NCI-H1092 (cell line): ENCODE measurements around the gene LRRC38.

ENCODE experiments used
- DNase-seq: peaks from one replicate; lab custom pipeline; 2025; lab: John Stamatoyannopoulos, UW

LRRC38 gene

GRCh38 chr1:13516606-13517005 is 2.8 kb upstream of the LRRC38 start:
- no peak for DNase-seq

GRCh38 chr1:13514821-13515220 is 1.0 kb upstream of the LRRC38 start:
- DNase-seq = no peak

GRCh38 chr1:13513063-13513894 is 524 bp downstream of the LRRC38 start:
- DNase-seq = no peak

- DNase-seq = no peak
Measured at GRCh38 chr1:13512472-13512871, 1.3 kb downstream of the LRRC38 start.

GRCh38 chr1:13510499-13510898 is 3.3 kb downstream of the LRRC38 start:
- DNase-seq = no peak

- no peak for DNase-seq
Measured at GRCh38 chr1:13507075-13507474, 6.7 kb downstream of the LRRC38 start.

GRCh38 chr1:13505020-13505419 is 8.8 kb downstream of the LRRC38 start:
- DNase-seq = no peak

GRCh38 chr1:13500806-13501205 is 13.0 kb downstream of the LRRC38 start:
- no peak for DNase-seq

- DNase-seq = no peak
Measured at GRCh38 chr1:13499422-13499821, 14.4 kb downstream of the LRRC38 start.

- DNase-seq = no peak
Measured at GRCh38 chr1:13498553-13498952, 15.2 kb downstream of the LRRC38 start.

- DNase-seq = no peak
Measured at GRCh38 chr1:13495186-13495585, 18.6 kb downstream of the LRRC38 start.

GRCh38 chr1:13494712-13495111 is 19.1 kb downstream of the LRRC38 start:
- DNase-seq = no peak

- DNase-seq = no peak
Measured at GRCh38 chr1:13494025-13494424, 19.8 kb downstream of the LRRC38 start.

GRCh38 chr1:13492711-13493110 is 21.1 kb downstream of the LRRC38 start:
- no peak for DNase-seq

- DNase-seq = no peak
Measured at GRCh38 chr1:13487957-13488356, 25.8 kb downstream of the LRRC38 start.

GRCh38 chr1:13487143-13487868 is 26.5 kb downstream of the LRRC38 start:
- no peak for DNase-seq

- DNase-seq = no peak
Measured at GRCh38 chr1:13483946-13484345, 29.9 kb downstream of the LRRC38 start.

- no peak for DNase-seq
Measured at GRCh38 chr1:13482600-13482999, 31.2 kb downstream of the LRRC38 start.

- no peak for DNase-seq
Measured at GRCh38 chr1:13479171-13479856, 34.5 kb downstream of the LRRC38 start.

- DNase-seq = no peak
Measured at GRCh38 chr1:13478692-13479091, 35.1 kb downstream of the LRRC38 start.

- no peak for DNase-seq
Measured at GRCh38 chr1:13469343-13469742, 44.5 kb downstream of the LRRC38 start.

- DNase-seq = no peak
Measured at GRCh38 chr1:13465515-13465914, 48.3 kb downstream of the LRRC38 start.

GRCh38 chr1:13462682-13463081 is 51.1 kb downstream of the LRRC38 start:
- DNase-seq = no peak
